Mucosa of descending colon (tissue), 3 donors: Measurements from ENCODE around the gene SLC4A7. TPM values are rescaled to one million over a fixed set of nuclear protein-coding genes. Genes with fewer than 3 reads are reported as not detected.
"Not testable (repeated sequence)": the region's sequence is repeated elsewhere in the genome, so short reads cannot be mapped to it uniquely, and the experiment has no call there.

Source experiments
- ATAC-seq: fragments of 200-7000 bp; cut with Tn5 transposase; one replicate; pipeline ENCODE4 v1.9.1; 2020; ENCODE audit warnings: mild to moderate bottlenecking, moderate library complexity
- DNase-seq, 3 donors: peaks; one replicate each; pipeline ENCODE4 v3.0.0-alpha.2; 2020
- H3K36me3 ChIP-seq: fragments of 200-600 bp; one replicate; pipeline ENCODE4 v1.8.0; 2021; ENCODE audit warnings: low read depth, mild to moderate bottlenecking
- H3K4me1 ChIP-seq: fragments of 200-600 bp; one replicate; pipeline ENCODE4 v1.8.0; 2021; ENCODE audit warnings: low read depth, mild to moderate bottlenecking
- H3K4me3 ChIP-seq: fragments of 200-600 bp; one replicate; pipeline ENCODE4 v1.8.0; 2021; ENCODE audit warnings: mild to moderate bottlenecking
- H3K9me3 ChIP-seq: fragments of 200-600 bp; one replicate; pipeline ENCODE4 v1.8.0; 2021; ENCODE audit warnings: mild to moderate bottlenecking
- CTCF ChIP-seq: fragments of 200-600 bp; IDR thresholded peaks from one replicate; pipeline ENCODE4 v1.8.0; 2022; ENCODE audit warnings: antibody characterized with exemption, mild to moderate bottlenecking
- intact Hi-C, 2 donors: fragments of 100-400 bp; cut with DNase I in 1 of 2; cut with micrococcal nuclease in 1 of 2; formaldehyde crosslinking; loops; one replicate each; pipeline versions ENCODE4 v1.11.0 to v1.11.1; 2022; cut with DNase I, micrococcal nuclease
- total RNA-seq, 3 donors: library from RNA; stranded (reverse); fragmentation: NEBNext Ultra II Directional in 2 of 3; extraction: Animal tissue kit (Norgen Biotek cat#: 25700) in 2 of 3; gene quantifications; one replicate each; pipeline versions ENCODE4 v1.2.1 to v1.2.4, GENCODE V29; 2021 to 2023
- donor health status: DM: no; HTN: no; CAD: no; lungs with moderate emphysema.
- donor health status: DM: no; HTN: no; CAD: no.
- donor health status: DM: no; HTN: yes; CAD: no.

Gene SLC4A7
- total RNA-seq, 3 donors from 2014 or later = 21.2 to 43.3 (median 22.7) TPM

- H3K9me3 ChIP-seq = no peaks in the 10 kb centered on the region
- H3K4me1 ChIP-seq = no peaks in the 10 kb centered on the region
- DNase-seq (no peak), ATAC-seq (no peak)
- H3K4me3 ChIP-seq = no peak overlapping the region
- TF ChIP-seq CTCF = no peak
- intact Hi-C loops = no loop called here
- H3K36me3 ChIP-seq = no peaks in the 10 kb centered on the region
These were observed 91.1 kb downstream of the SLC4A7 start for GRCh38 chr3:27392950-27393679.

GRCh38 chr3:27392414-27392813 lies 91.8 kb downstream of the SLC4A7 start:
- ATAC-seq, H3K4me1 ChIP-seq, H3K9me3 ChIP-seq, H3K4me3 ChIP-seq, H3K36me3 ChIP-seq, intact Hi-C loops, DNase-seq: not testable (repeated sequence)

GRCh38 chr3:27391796-27392195 lies 92.4 kb downstream of the SLC4A7 start:
- no peak for DNase-seq
- Histone ChIP-seq H3K9me3 (no peaks in the 10 kb centered on the region), H3K4me1 (no peaks in the 10 kb centered on the region), H3K36me3 (no peaks in the 10 kb centered on the region), H3K4me3 (no peak overlapping the region)
- intact Hi-C loops = no loop called here
- ATAC-seq = no peak
- no peak for TF ChIP-seq CTCF

GRCh38 chr3:27387625-27388024 lies 96.6 kb downstream of the SLC4A7 start:
- Histone ChIP-seq H3K36me3 (no peaks in the 10 kb centered on the region), H3K4me3 (no peak overlapping the region), H3K9me3 (no peaks in the 10 kb centered on the region), H3K4me1 (no peaks in the 10 kb centered on the region)
- no peak for TF ChIP-seq CTCF
- intact Hi-C loops = no loop called here
- DNase-seq (no peak), ATAC-seq (no peak)

GRCh38 chr3:27385504-27385903 lies 98.7 kb downstream of the SLC4A7 start:
- Histone ChIP-seq H3K4me1 (no peaks in the 10 kb centered on the region), H3K4me3 (no peak overlapping the region), H3K36me3 (no peaks in the 10 kb centered on the region), H3K9me3 (no peaks in the 10 kb centered on the region)
- no peak for TF ChIP-seq CTCF
- no peak for ATAC-seq
- intact Hi-C loops = no loop called here
- no peak for DNase-seq

GRCh38 chr3:27384191-27384590 lies 100.0 kb downstream of the SLC4A7 start:
- no peaks in the 10 kb centered on the region for H3K4me1 ChIP-seq
- no peak for DNase-seq
- no peak for TF ChIP-seq CTCF
- intact Hi-C loops = no loop called here
- ATAC-seq = no peak
- no peaks in the 10 kb centered on the region for H3K36me3 ChIP-seq
- no peaks in the 10 kb centered on the region for H3K9me3 ChIP-seq
- no peak overlapping the region for H3K4me3 ChIP-seq
